GM18508 (cell line): ENCODE results near the gene CALD1.

Experiments
- ATAC-seq: cut with Tn5 transposase; IDR thresholded peaks from one replicate; pipeline ENCODE4 v1.9.1; 2021; ENCODE audit warnings: moderate number of reproducible peaks; ENCODE audit not compliant: insufficient read depth, unreplicated experiment

The CALD1 gene, protein sequence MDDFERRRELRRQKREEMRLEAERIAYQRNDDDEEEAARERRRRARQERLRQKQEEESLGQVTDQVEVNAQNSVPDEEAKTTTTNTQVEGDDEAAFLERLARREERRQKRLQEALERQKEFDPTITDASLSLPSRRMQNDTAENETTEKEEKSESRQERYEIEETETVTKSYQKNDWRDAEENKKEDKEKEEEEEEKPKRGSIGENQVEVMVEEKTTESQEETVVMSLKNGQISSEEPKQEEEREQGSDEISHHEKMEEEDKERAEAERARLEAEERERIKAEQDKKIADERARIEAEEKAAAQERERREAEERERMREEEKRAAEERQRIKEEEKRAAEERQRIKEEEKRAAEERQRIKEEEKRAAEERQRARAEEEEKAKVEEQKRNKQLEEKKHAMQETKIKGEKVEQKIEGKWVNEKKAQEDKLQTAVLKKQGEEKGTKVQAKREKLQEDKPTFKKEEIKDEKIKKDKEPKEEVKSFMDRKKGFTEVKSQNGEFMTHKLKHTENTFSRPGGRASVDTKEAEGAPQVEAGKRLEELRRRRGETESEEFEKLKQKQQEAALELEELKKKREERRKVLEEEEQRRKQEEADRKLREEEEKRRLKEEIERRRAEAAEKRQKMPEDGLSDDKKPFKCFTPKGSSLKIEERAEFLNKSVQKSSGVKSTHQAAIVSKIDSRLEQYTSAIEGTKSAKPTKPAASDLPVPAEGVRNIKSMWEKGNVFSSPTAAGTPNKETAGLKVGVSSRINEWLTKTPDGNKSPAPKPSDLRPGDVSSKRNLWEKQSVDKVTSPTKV

DNA sequence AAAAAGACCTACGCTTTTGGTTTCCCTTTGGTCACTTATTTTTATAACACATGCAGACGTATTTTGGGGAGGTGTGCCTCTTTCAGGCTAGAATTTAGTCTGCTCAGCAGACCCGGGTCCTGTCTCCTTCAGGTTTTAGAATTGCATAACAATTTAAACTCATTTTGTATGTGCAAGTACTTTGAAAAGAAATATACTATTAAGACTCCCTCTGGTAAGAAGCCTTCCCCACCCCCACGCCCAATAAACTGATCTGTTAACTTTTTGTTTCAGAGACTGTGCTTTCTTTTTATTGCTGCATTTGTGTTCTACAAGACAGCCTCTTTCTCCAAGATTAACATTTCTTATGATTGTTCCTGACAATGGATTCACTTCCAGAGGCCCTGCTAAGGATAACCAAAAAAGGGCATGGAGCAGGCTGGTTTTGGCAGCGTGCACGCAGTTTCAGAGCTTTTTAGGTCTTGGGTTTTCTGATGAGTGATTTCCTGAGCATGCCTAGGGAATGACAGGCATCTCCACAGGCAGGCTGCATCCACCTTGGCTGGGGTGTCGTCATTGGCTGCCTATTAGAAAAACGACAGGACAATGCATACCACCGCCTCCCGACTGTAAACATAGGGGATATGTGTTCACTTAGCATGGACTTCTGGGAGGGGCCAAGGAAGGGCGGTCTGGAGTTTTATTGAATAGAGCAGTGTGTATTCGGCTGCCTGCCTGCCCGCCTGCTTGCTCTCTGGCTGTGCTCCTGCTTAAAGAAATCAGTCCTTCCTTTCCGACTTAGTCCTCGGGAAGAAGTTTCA is at the start of gene CALD1:
Gene CALD1 (plus strand): TSS at position 694 of the 800 bp plus-strand sequence. CDS start 88,100 bp downstream, outside the sequence.
- ATAC-seq = no peak

DNA sequence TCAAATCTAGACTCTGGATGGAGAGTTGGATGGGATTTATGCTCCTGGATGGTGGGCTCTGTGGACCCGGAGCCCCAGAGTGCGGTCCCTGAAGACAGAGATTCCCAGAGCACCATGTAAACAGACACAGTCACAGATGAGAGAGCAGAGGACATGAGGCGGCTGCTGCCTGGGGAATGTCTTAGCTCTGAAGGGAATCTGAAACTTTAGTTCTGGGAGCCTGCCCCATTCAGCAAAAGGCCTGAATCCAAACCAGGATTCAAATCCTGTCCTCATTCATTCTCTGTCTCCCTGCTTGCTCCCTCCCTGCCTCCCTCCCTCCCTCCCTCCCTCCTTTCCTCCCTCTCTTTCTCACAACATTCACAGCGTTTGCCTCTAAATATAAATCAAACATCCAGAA is 49.5 kb upstream of the CALD1 start:
- no peak for ATAC-seq

DNA sequence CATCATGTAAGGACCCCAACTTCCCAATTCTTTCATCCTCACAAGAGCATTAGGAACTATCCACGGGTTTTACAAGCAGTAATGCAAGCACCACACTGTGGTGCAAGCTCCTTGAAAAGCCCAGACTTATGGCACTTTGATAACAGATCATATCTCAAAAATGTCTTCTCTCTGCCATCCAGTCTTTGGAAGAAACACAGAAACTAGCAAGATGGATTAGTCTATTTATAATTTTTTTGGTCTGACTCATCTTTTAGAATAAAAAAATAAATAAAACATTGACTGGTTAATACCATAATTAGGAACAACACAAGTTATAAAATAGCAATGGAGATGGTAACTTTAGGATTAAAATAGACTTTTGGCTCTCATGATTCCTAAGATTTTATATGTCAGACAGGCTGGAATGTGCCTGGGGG is 49.0 kb upstream of the CALD1 start:
- ATAC-seq = no peak

DNA sequence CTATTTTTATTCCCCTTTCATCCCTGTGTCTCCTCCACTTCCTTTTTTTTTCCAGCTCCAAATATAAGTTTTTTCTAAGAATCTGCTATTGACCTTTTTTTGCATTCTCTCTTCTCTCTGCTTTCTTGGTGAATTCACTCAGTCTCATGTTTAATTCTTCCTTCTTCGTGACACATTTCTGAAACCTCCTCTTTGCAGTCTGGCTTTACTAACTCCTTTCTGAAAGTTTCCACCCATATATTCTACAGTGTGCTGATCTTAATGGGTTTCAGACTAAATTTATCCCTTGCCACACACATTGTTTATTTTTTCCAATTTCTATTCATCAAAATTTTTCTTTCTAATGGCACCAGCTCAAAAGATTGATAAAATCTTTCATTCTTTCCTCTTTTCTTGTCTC is 47.8 kb upstream of the CALD1 start:
- no peak for ATAC-seq

DNA sequence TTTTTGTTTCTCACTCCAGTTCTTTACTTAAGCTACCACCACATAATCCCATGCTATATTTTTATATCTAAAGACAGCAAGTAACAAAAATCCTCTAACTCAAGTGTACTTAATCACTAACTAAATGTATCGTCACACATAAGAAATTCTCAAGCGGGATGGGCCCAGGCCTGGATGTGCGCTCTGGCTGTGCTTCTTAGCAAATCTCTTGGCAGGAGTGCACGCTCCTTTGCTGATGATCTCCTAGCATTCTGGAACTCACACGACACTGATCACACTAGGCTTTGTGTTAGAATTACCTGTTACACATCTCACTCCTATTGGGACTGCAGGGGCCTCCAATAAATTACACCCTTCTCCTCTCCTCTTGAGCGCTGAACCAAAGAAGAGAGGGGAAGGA is 46.7 kb upstream of the CALD1 start:
- ATAC-seq = no peak

DNA sequence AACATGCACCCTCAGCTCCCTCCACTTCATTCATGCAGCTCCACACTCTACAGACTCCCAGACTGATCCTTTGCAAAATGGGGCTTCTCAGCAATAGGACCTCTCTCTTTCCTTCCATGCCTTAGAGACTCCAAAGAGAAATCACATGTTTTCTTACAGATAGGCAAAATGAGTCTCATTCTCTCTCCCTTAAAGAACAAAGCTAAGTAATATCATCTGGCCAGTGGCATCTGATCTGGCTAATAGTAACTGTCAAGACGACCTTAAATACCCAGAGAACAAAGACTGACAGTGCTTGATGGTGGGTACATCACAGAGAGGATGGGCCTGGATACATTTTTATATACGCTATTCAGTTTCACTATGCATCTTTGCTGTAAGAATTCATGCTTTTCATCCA is 43.1 kb upstream of the CALD1 start:
- no peak for ATAC-seq

DNA sequence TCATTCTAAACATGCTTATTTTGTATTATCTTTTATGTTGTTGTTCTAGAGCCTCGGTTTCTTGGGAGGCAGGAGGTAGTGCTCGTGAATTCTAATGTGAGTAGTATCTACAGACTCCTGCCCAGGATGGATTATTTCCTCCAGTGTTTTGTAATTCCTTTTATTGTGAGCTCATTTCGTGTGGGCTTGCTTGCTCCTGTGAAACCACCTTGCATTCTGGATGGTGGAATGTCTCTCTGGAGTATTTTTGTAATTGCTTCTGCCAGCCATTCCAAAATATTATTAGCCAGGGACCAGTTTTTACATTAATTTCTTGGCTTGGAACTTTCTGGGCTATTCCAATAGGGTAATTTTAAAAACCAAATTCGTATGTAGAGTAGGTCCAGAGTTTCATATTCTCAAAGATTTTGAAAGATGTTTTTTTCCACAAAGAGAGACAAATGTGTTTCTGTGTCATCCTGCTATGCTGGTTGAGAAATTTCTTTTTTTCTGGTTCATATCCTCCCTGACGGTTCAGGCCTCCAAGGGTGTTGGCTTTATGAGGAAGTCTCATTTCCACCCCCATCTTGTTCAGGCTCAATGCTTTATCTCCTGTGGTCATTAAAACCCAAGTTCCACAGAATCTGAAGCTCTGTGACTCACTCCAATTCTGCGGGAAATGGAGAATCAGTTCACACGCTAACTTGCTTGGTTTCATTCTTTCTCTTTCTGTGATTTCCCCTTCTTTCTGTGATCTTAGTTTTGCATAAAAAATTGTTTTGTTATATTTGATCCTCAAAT is 41.7 kb upstream of the CALD1 start:
- ATAC-seq = no peak

DNA sequence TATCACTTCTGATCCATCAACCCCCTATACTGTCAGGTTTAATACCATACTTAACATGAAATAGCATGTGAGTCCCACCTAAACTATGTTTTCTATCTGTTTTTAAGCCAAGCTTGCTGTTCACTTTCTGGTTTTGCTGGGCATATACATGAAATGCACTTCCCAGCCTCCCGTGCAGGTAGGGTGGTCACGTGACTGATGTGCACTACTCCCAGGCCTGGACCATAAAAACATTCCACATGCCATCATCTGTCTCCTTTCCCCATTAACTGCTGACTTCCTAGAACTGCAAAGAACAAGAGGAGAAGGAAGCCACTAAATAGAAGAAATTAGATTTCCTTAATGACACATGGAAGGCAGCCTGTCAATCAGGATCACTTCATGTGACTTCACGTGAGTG is 40.1 kb upstream of the CALD1 start:
- no peak for ATAC-seq

DNA sequence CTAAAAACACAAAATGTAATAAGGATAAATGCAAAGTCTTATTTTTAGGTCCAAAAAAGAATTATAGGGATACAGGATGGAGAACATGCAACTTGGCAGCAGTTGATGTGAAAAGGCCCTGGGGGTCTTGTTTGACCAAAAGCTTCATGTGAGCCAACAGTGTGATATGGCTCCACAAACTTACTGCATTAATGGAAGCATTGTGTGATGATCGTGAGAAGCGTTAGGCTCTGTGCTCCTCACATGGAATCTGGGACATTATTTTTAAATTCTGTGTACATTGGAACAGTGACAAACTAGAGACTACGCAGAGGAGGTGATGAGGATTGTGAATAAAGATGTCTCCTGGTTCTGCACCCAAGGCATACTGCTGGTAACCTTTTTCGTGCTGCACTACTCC is 39.1 kb upstream of the CALD1 start:
- no peak for ATAC-seq

DNA sequence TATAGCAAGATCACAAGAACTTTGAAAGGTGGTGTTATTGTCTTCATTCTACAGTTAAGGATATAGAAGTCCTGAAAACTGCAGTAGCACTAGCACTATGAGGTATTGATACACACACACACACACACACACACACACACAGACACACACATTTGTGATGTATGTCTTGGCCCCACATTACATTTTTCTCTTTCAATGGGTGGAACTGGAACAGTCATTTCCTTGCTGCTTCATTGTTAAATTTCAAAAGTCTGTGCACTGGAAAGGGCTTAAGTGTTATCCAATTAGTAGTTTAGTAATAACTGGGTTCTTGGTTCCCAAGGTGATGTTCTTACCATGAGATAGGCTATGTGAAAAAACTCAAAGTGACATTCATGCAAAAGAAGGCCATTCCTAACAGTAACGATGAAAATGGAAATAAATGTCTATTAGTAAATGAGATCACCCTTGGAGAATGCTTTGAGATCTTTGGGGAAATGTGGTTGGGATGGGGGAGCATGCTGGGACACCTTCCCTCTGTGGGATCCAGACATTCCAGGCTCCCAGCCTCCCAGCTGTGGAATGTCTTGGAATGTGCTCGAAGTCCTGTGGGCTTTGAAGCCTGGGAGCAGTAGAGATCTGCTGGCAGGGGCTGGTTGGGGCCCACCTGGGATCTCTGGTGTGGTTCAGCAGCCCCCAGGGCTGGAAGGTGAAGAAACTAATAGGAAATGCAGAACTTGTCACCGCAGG is 37.4 kb upstream of the CALD1 start:
- ATAC-seq = no peak

DNA sequence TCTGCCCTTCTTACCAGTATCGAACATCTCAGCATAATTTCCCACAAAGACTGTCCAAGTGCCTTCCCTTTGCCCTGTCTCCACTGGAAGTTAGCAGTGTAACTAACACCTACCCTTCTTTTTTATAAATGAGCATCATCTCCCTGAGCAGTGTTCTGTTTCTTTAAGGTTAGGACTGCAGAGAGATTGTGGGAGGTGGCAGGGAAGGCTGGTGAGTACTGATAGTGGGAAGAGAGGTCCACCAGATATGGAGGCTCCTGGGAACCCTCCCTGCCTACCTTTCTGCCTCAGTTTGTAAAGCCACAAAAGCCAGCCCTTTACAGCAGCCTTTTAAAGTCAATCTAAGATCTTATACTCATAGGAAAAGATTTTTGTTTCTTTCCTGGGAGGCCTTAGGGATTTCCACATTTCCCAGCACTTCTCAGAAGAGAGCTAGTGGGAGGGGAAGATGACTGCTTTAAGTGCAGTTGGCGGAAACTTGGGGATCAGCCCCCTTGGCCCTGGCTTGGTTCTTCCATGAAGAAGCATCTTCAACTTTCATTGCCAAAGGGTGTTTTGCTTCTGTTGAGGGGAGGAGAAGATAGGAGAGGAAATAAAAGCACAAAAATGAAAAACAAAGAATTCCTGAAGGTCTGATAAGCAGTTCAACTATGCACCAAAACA is 36.6 kb upstream of the CALD1 start:
- no peak for ATAC-seq

DNA sequence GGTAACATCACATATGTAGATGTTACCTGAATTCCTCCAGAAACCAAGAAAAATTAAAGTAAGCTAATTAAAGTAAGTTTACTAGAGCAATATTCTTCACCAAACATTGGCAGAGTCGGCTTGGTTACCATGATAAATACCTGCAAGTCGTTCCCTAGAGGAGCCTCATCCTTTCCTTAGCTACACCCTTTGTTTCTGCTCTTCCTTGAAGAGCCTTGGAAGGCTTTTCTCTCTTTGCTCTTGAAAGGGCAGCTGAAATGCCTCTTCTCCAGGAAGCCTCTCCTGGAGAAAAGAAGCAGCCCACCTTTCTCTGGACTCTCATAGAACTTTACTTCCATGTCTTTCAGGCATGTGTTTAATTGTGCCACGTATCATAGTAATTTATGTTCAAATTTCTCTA is 34.9 kb upstream of the CALD1 start:
- ATAC-seq = no peak

DNA sequence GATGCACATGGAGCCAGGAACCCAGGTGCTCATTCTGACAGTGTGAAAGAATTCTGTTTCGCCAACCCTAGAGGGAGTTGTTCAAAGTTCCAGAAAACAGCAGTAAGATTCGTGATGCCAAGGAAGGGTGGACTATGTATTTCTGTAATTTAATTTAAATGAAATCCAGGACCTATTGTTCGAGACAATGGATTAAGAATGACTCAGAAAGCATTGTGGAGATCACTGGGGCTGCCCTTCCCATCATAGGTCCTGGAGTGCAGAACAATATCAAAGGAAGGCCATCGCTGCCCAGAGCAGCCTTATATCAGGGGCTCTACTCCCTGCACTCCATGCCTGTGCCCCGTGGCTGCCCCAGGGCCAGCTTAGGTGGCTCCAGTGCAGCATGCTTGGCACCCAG is 32.1 kb upstream of the CALD1 start:
- no peak for ATAC-seq

DNA sequence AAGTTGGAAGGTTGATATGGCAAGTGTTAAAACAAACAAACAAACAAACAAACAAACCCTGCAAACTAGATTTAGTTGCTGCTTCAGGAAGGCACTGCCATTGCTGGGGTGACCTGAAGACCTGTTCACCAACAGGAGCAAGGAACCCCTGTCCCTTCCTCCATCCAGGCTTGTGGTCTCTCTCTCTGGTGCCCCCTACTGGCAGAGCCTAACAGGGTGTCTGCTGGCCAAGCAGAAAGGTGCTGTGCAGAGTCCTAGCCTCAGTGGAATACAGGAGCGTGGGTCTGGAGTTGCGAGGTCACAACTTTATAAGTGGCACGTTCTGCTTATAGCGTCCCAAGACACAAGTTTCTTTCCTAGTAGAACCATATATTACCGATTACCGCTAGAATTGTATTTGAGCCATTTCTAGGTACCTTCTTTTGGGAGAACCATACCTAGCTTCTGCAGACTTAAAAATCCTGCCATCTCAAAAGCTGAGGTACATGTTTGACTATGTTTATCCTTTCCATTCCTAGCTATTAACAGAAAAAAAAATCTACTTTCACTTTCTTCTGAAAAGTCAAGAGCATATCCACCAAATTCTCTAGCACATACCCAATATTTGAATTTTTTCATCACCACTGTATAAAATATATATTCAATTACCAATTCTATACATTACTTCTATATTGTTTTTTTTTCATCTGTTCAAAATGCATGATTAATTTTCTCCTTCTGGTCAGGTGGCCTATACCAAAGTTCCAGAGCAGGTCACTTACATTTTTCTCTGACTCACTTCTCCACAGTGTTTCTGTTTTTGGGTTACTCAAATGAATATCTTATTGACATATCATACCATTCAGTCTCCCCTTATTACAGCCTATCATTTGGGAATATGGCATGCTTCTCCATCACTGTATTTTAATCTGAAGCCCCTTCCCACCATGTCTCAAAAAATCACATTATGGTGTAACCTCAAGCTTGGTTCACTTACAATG is 29.1 kb upstream of the CALD1 start:
- ATAC-seq = no peak

DNA sequence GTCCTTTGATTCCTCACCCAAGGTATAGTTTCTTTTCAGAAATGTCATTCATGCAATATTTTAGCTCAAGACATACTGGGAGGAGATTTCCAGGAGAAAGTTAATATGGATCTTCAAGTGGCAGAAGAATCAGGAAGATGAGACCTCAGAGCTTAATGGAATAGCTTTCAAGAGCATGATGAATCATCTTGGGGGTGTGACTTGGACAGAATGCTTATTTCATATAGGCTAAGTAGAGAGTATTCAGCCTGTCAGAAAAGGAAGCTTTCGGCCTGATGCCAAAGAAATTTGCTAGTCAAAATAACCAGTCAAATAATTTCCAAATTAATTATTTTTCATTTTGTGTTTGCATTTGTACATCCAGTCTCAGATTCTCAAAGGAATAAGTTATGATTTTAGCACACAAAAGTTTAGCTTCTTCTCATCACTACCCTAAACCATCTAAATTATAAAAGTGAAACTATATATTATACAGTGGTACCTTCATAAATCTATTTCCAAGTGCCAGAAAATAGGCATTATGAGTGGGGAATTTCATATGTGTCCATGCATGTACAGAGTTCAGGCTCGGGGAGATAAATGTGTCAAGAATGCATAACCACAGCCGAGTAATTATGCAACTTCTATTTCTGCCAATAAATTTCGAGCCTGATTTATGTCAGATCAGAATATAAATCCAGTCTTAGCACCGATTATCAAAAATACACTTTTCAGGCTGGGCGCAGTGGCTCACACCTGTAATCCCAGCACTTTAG is 27.3 kb upstream of the CALD1 start:
- ATAC-seq = no peak

DNA sequence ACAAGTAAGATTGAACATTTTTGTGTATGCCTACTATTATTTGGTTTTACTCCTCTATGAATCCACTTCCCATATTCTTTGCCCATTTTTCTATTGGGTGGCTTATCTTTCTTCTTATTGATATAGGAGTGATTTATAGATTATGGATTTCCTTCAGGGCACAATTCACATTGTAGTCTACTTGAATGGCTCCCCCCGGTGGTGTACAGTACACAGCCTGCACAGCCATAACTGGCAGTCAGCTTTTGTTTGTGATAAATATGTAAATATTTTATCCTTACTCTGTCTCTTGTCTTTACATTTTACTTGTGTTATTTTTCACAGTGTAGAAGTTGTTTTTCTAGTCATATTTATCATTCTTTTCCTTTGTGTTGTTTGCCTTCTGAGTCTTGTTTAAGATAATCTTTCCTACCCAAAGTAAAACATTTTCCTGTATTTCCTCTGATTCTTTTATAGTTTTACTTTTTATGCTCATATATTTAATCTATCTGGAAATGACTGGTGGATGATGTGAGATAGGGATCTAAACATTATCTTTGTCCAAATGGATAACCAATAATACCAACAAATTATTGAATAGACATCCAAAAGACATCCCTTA is 23.9 kb upstream of the CALD1 start:
- ATAC-seq = no peak

DNA sequence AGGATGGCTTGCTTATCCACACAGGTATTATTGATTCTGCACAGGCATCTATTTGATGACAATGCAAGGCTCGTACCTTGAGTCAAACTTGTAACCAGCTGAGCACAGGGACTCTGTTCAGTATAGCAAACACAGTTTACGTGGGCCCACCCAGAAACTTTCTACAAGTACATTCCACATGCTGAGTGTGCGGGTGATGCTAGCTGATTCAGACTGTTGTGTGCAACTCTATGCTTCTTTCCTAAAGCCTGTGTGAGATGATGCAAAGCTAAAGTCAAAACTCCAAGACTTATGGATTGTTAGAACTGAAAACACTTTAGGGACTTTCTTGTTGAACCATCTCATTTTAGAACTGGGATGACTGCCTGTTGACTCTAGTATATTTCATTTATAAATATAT is 21.5 kb upstream of the CALD1 start:
- no peak for ATAC-seq
